GM12874 (cell line): Measurements from ENCODE around the gene LRP8.

ENCODE experiments used
- CTCF ChIP-seq: IDR thresholded peaks from 2 replicates; pipeline ENCODE4 v1.5.1; 2011; ENCODE audit warnings: low read depth, mild to moderate bottlenecking, control low read depth, low read length, moderate library complexity; ENCODE audit not compliant: insufficient read depth

Gene LRP8

GRCh38 chr1:53346814-53347176 lies 18.9 kb upstream of the LRP8 start:
- TF ChIP-seq CTCF = no peak

- TF ChIP-seq CTCF = no peak
Measured at GRCh38 chr1:53345996-53346813, 18.3 kb upstream of the LRP8 start.

- TF ChIP-seq CTCF = no peak
Measured at GRCh38 chr1:53344921-53345838, 17.3 kb upstream of the LRP8 start.

- TF ChIP-seq CTCF = no peak
Measured at GRCh38 chr1:53343831-53344668, 16.2 kb upstream of the LRP8 start.

GRCh38 chr1:53342735-53343470 lies 15.0 kb upstream of the LRP8 start:
- TF ChIP-seq CTCF = no peak

- TF ChIP-seq CTCF = no peak
Measured at GRCh38 chr1:53341961-53342707, 14.3 kb upstream of the LRP8 start.
